C4-2B (cell line): ENCODE results near the gene RFTN1.

Experiments used
- H3K27ac ChIP-seq: fragments of 450-650 bp; 2 replicates; pipeline ENCODE4 v1.5.1; 2017
- ZFX ChIP-seq: fragments of 450-650 bp; IDR thresholded peaks from 2 replicates; pipeline ENCODE4 v1.6.1; 2017
- TF ChIP-seq, protein P1 (sequence below): fragments of 450-650 bp; conservative IDR thresholded peaks from 2 replicates; pipeline ENCODE4 v1.5.1; 2017; ENCODE audit warnings: mild to moderate bottlenecking

Gene RFTN1

DNA sequence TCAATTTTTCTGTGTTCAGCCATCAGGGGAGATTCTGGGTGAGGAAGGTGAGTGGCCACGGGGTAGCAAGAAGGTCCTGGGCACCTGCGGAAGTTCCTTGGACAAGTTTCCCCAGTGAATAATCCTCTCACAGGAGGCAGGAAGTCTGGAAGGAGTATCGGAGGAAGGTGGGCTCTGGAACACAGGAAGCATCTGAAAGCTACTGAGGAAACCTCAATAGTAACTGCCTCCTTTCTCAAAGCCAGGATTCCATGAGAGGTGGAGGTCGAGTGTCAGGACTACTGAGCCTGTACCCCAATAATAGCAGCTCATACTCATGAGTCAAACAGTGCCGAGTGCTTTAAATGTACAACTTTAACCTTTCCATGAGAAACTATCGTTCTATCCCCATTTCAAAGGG, 137.6 kb downstream of the RFTN1 start:
- H3K27ac ChIP-seq, result no peak overlapping the region
- TF ChIP-seq, protein P1, sequence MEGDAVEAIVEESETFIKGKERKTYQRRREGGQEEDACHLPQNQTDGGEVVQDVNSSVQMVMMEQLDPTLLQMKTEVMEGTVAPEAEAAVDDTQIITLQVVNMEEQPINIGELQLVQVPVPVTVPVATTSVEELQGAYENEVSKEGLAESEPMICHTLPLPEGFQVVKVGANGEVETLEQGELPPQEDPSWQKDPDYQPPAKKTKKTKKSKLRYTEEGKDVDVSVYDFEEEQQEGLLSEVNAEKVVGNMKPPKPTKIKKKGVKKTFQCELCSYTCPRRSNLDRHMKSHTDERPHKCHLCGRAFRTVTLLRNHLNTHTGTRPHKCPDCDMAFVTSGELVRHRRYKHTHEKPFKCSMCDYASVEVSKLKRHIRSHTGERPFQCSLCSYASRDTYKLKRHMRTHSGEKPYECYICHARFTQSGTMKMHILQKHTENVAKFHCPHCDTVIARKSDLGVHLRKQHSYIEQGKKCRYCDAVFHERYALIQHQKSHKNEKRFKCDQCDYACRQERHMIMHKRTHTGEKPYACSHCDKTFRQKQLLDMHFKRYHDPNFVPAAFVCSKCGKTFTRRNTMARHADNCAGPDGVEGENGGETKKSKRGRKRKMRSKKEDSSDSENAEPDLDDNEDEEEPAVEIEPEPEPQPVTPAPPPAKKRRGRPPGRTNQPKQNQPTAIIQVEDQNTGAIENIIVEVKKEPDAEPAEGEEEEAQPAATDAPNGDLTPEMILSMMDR, result no peak

DNA sequence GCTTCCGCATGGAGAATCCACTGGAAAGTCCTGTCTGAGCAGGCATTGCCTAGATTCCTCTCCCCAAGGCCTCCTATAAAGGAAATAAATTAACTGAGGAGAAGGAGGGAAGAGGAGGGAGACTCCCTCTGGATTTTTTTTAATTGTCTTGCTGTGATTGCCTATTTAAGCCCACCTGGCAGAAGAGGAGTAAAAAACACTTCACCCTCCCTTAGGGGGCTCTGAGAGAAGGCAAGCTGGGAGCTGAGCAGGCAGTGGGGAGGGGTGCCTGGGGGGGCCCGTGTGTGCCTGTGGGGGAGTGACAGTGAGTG, 138.6 kb downstream of the RFTN1 start:
- H3K27ac ChIP-seq, result no peak overlapping the region
- TF ChIP-seq ZFX, result no peak
- TF ChIP-seq, protein P1, result no peak

DNA sequence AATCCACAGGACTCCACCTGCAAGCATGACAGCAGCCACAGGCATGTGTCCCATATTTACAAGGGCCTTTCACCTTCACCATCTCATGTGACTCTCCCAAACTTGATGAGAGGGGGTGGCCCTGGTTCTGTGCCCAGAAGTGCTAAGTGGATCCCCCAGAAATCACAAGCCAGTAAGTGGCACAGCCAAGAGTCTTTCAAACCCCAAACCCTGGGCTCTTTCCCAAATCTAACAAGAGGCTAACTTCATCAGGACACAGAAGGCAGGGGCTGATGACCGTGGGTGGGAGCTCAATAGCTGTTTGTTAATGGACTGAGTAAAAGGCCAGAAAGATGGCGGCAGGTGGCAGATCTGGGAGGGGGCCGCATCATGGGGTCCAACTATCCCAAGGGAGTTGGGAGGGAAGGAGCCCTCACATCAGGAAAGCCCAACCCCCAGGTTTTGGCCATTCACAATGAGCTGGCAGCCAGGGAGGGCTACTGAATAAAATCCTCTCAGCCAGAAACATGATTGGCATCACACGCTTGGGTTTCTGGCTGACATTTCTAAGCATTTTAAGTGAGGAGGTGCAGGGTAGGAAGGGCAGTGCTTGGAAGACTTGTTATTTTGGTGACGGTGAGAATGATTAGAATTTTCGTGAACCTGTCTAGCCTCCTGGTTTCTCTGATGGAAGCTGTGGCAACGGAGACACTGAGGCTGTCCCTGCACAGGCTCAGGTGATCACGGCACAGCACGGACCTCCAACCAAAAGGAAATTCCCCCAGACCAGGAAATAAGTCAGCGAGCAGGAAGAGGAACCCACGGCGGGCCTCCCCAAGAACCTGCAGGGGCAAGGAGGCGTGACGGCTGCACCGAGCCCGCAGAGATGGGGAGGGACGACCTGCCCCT, 139.2 kb downstream of the RFTN1 start:
- no peak for TF ChIP-seq ZFX
- TF ChIP-seq, protein P1, result no peak
- no peak overlapping the region for H3K27ac ChIP-seq

DNA sequence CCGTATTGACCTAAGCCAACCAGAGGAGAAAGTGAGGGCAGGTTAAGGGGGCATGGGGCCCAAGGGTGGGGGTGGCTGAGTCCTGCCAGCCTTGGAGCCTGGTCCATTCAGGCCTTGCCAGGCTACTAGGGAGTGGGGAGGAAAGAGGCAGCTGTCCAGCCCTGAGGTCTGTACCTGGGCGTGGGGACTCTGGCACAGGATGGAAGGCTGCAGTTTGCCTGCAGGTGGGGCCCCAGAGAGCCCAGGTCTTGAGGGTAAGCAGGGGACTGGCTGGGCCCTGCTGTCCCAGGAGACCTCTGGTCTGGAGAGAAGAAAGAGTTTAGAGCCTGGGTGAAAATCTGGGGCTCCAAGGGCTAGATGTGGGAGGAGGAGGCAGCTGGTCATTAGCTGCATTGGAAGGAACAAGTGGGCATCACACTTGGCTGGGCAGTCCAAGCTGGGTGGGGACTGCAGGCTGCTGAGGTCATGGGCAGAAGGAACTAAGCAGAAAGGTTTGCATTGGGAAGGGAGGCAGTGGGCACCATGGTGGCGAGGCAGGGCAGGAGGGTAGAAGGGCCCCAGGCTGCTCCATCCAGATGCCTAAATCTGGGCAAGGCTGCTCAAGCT, 140.1 kb downstream of the RFTN1 start:
- TF ChIP-seq ZFX, result no peak
- TF ChIP-seq, protein P1, result no peak

DNA sequence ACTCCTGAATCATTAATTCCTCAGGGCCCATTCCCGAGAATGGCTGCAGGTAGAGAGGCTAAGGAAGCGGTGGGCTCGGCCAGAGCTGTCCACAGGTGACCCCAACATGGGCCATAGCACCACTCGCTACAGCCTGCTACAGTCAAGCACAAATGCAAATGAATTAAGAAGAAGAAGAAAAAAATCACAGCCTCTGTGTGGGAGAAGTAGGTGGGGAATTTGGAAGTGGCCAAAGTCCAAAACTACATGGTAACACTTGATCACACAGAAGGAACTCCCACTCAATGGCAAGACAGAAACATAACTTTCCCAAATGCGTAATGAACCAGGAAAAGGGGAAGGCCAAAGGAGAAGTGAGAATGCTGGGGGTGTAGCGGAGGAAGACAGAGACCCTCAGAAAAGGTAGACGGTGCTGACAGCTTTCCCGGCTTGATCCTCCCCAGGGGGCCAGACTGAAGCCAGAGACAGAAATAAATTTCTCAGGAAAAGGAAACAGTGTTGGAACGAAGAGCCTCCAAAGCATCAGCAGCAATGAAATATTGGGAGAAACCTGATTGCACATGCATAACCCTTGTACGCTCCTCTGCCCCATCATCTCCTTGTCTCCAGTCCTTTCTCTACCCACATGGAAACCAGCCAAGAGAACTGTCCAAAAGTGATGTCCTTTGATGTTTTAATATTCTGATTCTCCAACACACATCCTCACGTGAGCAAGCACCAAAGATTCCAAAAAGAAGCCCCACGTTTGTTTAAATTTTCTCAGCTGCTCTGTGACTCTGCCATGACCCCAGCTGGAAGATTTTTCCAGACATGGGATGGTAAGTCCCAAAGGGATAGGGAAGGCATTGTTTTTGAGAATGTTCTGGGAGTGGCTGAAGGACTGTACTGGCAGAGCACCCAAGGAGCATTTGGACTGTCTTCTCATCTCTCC, 140.9 kb downstream of the RFTN1 start:
- TF ChIP-seq, protein P1, result no peak
- TF ChIP-seq ZFX, result no peak
- H3K27ac ChIP-seq, result no peak overlapping the region

More for the DNA sequence above, 140.1 kb downstream of the RFTN1 start:
- H3K27ac ChIP-seq, result no peak overlapping the region

DNA sequence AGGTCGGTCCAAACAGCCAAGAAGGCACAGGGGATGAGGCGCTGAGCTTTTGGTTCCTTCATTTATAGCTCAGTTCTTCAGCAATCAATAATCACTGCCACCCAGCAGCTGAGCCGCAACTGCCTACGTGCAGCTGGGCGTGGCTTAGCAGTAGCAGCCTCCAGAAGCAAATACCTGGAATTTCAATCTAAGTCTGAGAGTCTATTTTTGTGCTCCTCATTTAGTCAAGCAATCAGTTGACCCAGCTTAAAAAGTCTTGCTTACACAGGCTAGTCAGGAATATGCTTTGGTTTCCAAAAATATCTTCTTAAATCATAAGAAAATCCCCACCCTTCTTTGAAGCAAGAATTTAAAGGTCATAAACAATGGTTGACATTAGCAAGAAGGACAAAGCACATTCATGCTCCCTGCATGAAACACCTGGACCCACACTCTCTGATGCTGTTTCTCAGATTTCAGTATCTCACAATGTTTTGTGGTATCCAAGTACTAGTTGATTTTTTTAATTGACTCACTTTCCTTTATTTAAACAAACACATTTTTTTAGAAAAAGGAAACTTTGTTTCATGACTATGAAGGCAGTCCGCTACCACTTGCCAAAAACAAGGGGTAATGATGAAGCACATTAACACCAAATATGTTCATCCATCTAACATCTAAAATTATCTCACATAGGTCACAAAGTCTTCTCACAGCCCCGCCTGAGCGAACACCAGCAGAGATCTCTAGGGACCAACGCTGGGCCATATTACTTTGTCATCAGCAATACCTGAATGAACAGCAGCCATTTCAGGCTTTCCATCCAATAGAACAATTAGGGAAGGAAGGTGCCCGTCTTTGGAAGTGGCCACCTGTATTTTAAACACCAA, 142.4 kb downstream of the RFTN1 start:
- TF ChIP-seq, protein P1, result no peak
- TF ChIP-seq ZFX, result no peak
- no peak overlapping the region for H3K27ac ChIP-seq
